Hepatocyte (in vitro differentiated cells): ENCODE measurements around the gene TOR1B. TPM values are rescaled to one million over a fixed set of nuclear protein-coding genes. Genes with fewer than 3 reads are reported as not detected.

Experiments used
- DNase-seq: peaks from one replicate; pipeline ENCODE4 v3.0.0-alpha.2; 2016; ENCODE audit warnings: low spot score
- H2AFZ ChIP-seq: fragments of 200-600 bp; sonication (generic); 2 replicates; pipeline ENCODE4 v1.6.0; 2016; ENCODE audit warnings: antibody characterized with exemption, mild to moderate bottlenecking
- H3K27ac ChIP-seq: fragments of 200-600 bp; sonication (generic); 2 replicates; pipeline ENCODE4 v1.5.1; 2016; ENCODE audit warnings: mild to moderate bottlenecking
- H3K27me3 ChIP-seq: fragments of 200-600 bp; sonication (generic); 2 replicates; pipeline ENCODE4 v1.6.1; 2016
- H3K36me3 ChIP-seq: fragments of 200-600 bp; sonication (generic); replicated peaks from 2 replicates; pipeline ENCODE4 v1.5.1; 2016; ENCODE audit warnings: low read depth; ENCODE audit not compliant: insufficient read depth
- H3K4me1 ChIP-seq: fragments of 200-600 bp; sonication (generic); 2 replicates; pipeline ENCODE4 v1.5.1; 2016; ENCODE audit warnings: mild to moderate bottlenecking, moderate library complexity; ENCODE audit not compliant: insufficient read depth
- H3K4me2 ChIP-seq: fragments of 200-600 bp; sonication (generic); 2 replicates; pipeline ENCODE4 v1.6.0; 2016
- H3K4me3 ChIP-seq: fragments of 200-600 bp; sonication (generic); 2 replicates; pipeline ENCODE4 v1.5.1; 2016; ENCODE audit warnings: mild to moderate bottlenecking
- H3K79me2 ChIP-seq: fragments of 200-600 bp; sonication (generic); 2 replicates; pipeline ENCODE4 v1.6.0; 2017; ENCODE audit warnings: mild to moderate bottlenecking
- H3K9me2 ChIP-seq: fragments of 200-600 bp; sonication (generic); replicated peaks from 2 replicates; pipeline ENCODE4 v1.6.0; 2017; ENCODE audit warnings: mild to moderate bottlenecking; ENCODE audit not compliant: insufficient read depth
- H3K9me3 ChIP-seq: fragments of 200-600 bp; sonication (generic); 2 replicates; pipeline ENCODE4 v1.5.1; 2016; ENCODE audit warnings: low read depth, mild to moderate bottlenecking
- H4K20me1 ChIP-seq: fragments of 200-600 bp; sonication (generic); 2 replicates; pipeline ENCODE4 v1.6.0; 2016; ENCODE audit warnings: mild to moderate bottlenecking; ENCODE audit not compliant: insufficient read depth, poor library complexity, severe bottlenecking
- CTCF ChIP-seq: fragments of 200-600 bp; sonication (generic); IDR thresholded peaks from 2 replicates; pipeline ENCODE4 v1.5.1; 2016; ENCODE audit warnings: antibody characterized with exemption, mild to moderate bottlenecking; ENCODE audit not compliant: poor library complexity
- EZH2 ChIP-seq: fragments of 200-600 bp; sonication (generic); IDR thresholded peaks from 2 replicates; pipeline ENCODE4 v1.6.1; 2016; ENCODE audit warnings: antibody characterized with exemption, mild to moderate bottlenecking, borderline replicate concordance
- EZH2phosphoT487 ChIP-seq: fragments of 200-600 bp; sonication (generic); IDR thresholded peaks from one replicate; pipeline ENCODE4 v1.6.1; 2018; ENCODE audit warnings: antibody characterized with exemption, mild to moderate bottlenecking, low read depth, moderate library complexity; ENCODE audit not compliant: unreplicated experiment, severe bottlenecking
- WGBS: methylation state at CpG from one replicate; pipeline ENCODE4 v1.1.6; 2016; ENCODE audit warnings: low lambda C conversion rate; ENCODE audit errors: missing lambda C conversion rate; 5-methylcytosine and 5-hydroxymethylcytosine counted together
- polyA plus RNA-seq: library from polyadenylated mRNA; unstranded; fragments of >200 nt; fragmentation: Nextera tagmentation; extraction: Ambion mirVana; gene quantifications from 2 replicates; pipeline ENCODE4 v1.2.1, GENCODE V29; 2016
- total RNA-seq: library from RNA; depleted of rRNA; stranded (reverse); fragments of >200 nt; gene quantifications from 2 replicates; pipeline ENCODE4 v1.2.3, GENCODE V29; 2014

The TOR1B gene
- total and polyA plus RNA-seq, 2 experiments from 2014 or later, result 11.5 to 28.1 TPM

GRCh38 chr9:129840034-129840433 is 37.0 kb downstream of the TOR1B start:
- TF ChIP-seq EZH2 (no peak), EZH2phosphoT487 (no peak), CTCF (no peak)
- Histone ChIP-seq H3K27ac (no peak overlapping the region), H4K20me1 (no peaks in the 10 kb centered on the region), H3K79me2 (peaks cover 29% of the 10 kb centered on the region), H3K4me2 (no peak overlapping the region), H3K9me3 (no peaks in the 10 kb centered on the region), H3K27me3 (no peaks in the 10 kb centered on the region), H3K36me3 (no peaks in the 10 kb centered on the region), H2AFZ (no peak overlapping the region), H3K4me3 (no peak overlapping the region), H3K9me2 (no peaks in the 10 kb centered on the region), H3K4me1 (no peaks in the 10 kb centered on the region)
- WGBS, result 93% methylated on average over 8 of the region's 8 CpGs
- no peak for DNase-seq

DNA sequence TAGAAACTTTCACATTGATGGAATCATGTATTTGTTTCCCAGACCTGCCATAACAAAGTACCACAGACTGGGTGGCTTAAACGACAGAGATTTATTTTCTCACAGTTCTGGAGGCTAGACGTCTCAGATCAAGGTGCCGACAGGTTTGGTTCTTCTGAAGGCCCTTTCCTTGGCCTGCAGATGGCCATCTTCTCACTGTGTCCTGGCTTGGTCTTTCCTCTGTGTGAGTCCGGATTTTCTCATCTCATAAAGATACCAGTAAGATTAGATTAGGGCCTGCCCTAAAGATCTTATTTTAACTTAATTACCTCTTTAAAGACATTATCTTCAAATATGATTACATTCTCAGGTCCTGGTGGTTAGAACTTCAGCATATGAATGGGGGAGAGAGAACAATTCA is 38.1 kb downstream of the TOR1B start:
- no peaks in the 10 kb centered on the region for H4K20me1 ChIP-seq
- H3K9me2 ChIP-seq, result no peaks in the 10 kb centered on the region
- WGBS, result 55% methylated on average over 4 of the region's 4 CpGs
- H3K27ac ChIP-seq, result no peak overlapping the region
- no peak overlapping the region for H2AFZ ChIP-seq
- no peaks in the 10 kb centered on the region for H3K9me3 ChIP-seq
- DNase-seq, result no peak
- no peak overlapping the region for H3K4me3 ChIP-seq
- no peak for TF ChIP-seq EZH2
- TF ChIP-seq EZH2phosphoT487, result no peak
- TF ChIP-seq CTCF, result no peak
- no peaks in the 10 kb centered on the region for H3K4me1 ChIP-seq
- H3K27me3 ChIP-seq, result no peaks in the 10 kb centered on the region
- no peak overlapping the region for H3K4me2 ChIP-seq
- H3K36me3 ChIP-seq, result no peaks in the 10 kb centered on the region
- peaks cover 24% of the 10 kb centered on the region for H3K79me2 ChIP-seq

- 68% methylated on average over 2 of the region's 2 CpGs for WGBS
- Histone ChIP-seq H3K4me1 (no peaks in the 10 kb centered on the region), H3K36me3 (no peaks in the 10 kb centered on the region), H3K4me2 (no peak overlapping the region), H4K20me1 (no peaks in the 10 kb centered on the region), H3K27ac (no peak overlapping the region), H3K27me3 (no peaks in the 10 kb centered on the region), H3K9me3 (no peaks in the 10 kb centered on the region), H2AFZ (no peak overlapping the region), H3K79me2 (no peaks in the 10 kb centered on the region), H3K9me2 (no peaks in the 10 kb centered on the region), H3K4me3 (no peak overlapping the region)
- no peak for DNase-seq
- TF ChIP-seq EZH2 (no peak), EZH2phosphoT487 (no peak), CTCF (no peak)
Measured at GRCh38 chr9:129845373-129845772, 42.4 kb downstream of the TOR1B start.
